Activated CD8-positive, alpha-beta T cell treated with anti-CD3 and anti-CD28 coated beads for 36 hours (primary cell): Measurements from ENCODE around the gene SUPT3H. TPM values are rescaled to one million over a fixed set of nuclear protein-coding genes. Genes with fewer than 3 reads are reported as not detected.

Experiments used
- ATAC-seq: fragments of 200-7000 bp; cut with Tn5 transposase; one replicate; pipeline ENCODE4 v1.10.0; 2021; ENCODE audit warnings: mild to moderate bottlenecking, moderate library complexity
- CTCF ChIA-PET: fragments of 350-600 bp; sonication (Branson Sonifier 250); formaldehyde crosslinking; loops from one replicate; lab custom pipeline; 2021; ENCODE audit warnings: antibody characterized with exemption; lab: Charles Lee
- POLR2A ChIA-PET: fragments of 350-600 bp; sonication (Branson Sonifier 250); formaldehyde crosslinking; loops from one replicate; lab custom pipeline; 2021; ENCODE audit warnings: antibody characterized with exemption; lab: Charles Lee
- DNase-seq: peaks from one replicate; pipeline ENCODE4 v3.0.0-alpha.2; 2020
- H3K27ac Mint-ChIP-seq: one replicate; pipeline ENCODE4 v1.8.0; 2021; ENCODE audit warnings: mild to moderate bottlenecking, mixed read lengths
- H3K27me3 Mint-ChIP-seq: one replicate; pipeline ENCODE4 v1.8.0; 2021; ENCODE audit warnings: mixed read lengths
- H3K36me3 Mint-ChIP-seq: one replicate; pipeline ENCODE4 v1.8.0; 2021; ENCODE audit warnings: low read depth, mixed read lengths
- H3K4me1 Mint-ChIP-seq: one replicate; pipeline ENCODE4 v1.8.0; 2021; ENCODE audit warnings: low read depth, mixed read lengths
- H3K4me3 Mint-ChIP-seq: one replicate; pipeline ENCODE4 v1.8.0; 2021; ENCODE audit warnings: mild to moderate bottlenecking, moderate library complexity, mixed read lengths
- H3K9me3 Mint-ChIP-seq: one replicate; pipeline ENCODE4 v1.8.0; 2021; ENCODE audit warnings: mixed read lengths
- CTCF ChIP-seq: fragments of 200-600 bp; IDR thresholded peaks from one replicate; pipeline ENCODE4 v1.8.0; 2022; ENCODE audit warnings: antibody characterized with exemption, mild to moderate bottlenecking
- intact Hi-C: fragments of 100-400 bp; cut with micrococcal nuclease; formaldehyde crosslinking; loops from one replicate; pipeline ENCODE4 v1.10.0; 2022
- total RNA-seq, 2 experiments: library from RNA; stranded (reverse); gene quantifications; one replicate each; pipeline ENCODE4 v1.2.3, GENCODE V29; 2021

SUPT3H gene
- total RNA-seq, 2 experiments from 2014 or later: 20.0 to 20.2 TPM

GRCh38 chr6:44804016-44804415 is 573.7 kb downstream of the SUPT3H start:
- ChIA-PET POLR2A (no interaction called here), CTCF (no interaction called here)
- DNase-seq: no peak
- H3K36me3 Mint-ChIP-seq: no peaks in the 10 kb centered on the region
- no peak for TF ChIP-seq CTCF
- intact Hi-C loops: no loop called here
- H3K27ac Mint-ChIP-seq: no peak overlapping the region
- no peaks in the 10 kb centered on the region for H3K27me3 Mint-ChIP-seq
- H3K9me3 Mint-ChIP-seq: no peaks in the 10 kb centered on the region
- ATAC-seq: no peak
- H3K4me3 Mint-ChIP-seq: no peak overlapping the region
- H3K4me1 Mint-ChIP-seq: no peaks in the 10 kb centered on the region

GRCh38 chr6:44800784-44801592 is 576.7 kb downstream of the SUPT3H start:
- no peak overlapping the region for H3K4me3 Mint-ChIP-seq
- CTCF ChIA-PET: interaction anchor here (0.9 kb wide), 1 partner anchor 16 kb away, joined by 3 read pairs; no protein-coding TSS in a partner anchor
- H3K4me1 Mint-ChIP-seq: no peaks in the 10 kb centered on the region
- no peak for ATAC-seq
- intact Hi-C loops: no loop called here
- TF ChIP-seq CTCF: no peak
- H3K27ac Mint-ChIP-seq: no peak overlapping the region
- no peaks in the 10 kb centered on the region for H3K9me3 Mint-ChIP-seq
- POLR2A ChIA-PET: interaction anchor here (1.2 kb wide), 1 partner anchor 18 kb away, joined by 3 read pairs; no protein-coding TSS in a partner anchor
- H3K27me3 Mint-ChIP-seq: no peaks in the 10 kb centered on the region
- H3K36me3 Mint-ChIP-seq: no peaks in the 10 kb centered on the region
- no peak for DNase-seq

GRCh38 chr6:44800171-44800783 is 577.5 kb downstream of the SUPT3H start:
- POLR2A ChIA-PET: interaction anchor here (1.2 kb wide), 1 partner anchor 17 kb away, joined by 3 read pairs; no protein-coding TSS in a partner anchor
- no peak for DNase-seq
- CTCF ChIA-PET: no interaction called here
- Mint-ChIP-seq H3K36me3 (no peaks in the 10 kb centered on the region), H3K4me3 (no peak overlapping the region), H3K27me3 (no peaks in the 10 kb centered on the region), H3K9me3 (no peaks in the 10 kb centered on the region), H3K4me1 (no peaks in the 10 kb centered on the region), H3K27ac (no peak overlapping the region)
- TF ChIP-seq CTCF: no peak
- no peak for ATAC-seq
- intact Hi-C loops: no loop called here

DNA sequence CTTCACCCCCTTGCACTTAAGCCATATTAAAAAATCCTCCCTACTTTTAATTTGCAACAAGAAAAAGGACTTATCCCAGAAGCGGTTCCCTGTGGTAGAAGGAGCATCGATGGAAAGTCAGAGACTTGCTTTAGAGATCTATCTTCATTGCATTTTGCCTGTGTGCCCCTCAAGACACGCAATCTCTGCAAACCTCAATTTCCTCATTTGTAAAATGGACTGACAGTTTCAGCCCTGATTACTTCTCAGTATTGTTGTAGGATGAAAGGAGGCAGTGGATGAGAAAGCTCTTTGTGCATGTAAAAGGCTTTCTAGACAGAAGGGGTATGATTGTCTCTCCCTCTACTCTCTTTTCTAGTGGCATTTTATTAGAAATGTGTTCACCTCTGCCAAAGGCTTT is 580.0 kb downstream of the SUPT3H start:
- TF ChIP-seq CTCF: no peak

DNA sequence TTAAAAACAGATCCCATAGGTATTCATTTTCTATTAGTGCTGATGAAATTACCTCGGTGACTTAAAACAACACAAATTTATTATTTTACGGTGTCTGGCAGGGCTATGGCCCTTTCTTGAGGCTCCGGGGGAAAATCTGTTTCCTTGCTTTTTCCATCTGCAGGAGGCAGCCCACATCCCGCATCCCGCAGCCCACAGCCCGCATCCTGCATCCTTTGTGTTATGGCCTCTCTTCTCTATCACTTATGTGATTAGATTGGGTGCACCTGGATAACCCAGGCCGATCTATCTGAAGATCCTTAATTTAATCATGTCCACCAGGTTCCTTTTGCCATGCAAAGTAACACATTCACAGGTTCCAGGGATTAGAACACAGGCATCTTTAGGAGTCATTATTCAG is 582.4 kb downstream of the SUPT3H start:
- Mint-ChIP-seq H3K27ac (no peak overlapping the region), H3K27me3 (peaks cover 4% of the 10 kb centered on the region), H3K4me1 (no peaks in the 10 kb centered on the region), H3K36me3 (no peaks in the 10 kb centered on the region), H3K4me3 (no peak overlapping the region), H3K9me3 (no peaks in the 10 kb centered on the region)
- CTCF ChIA-PET: no interaction called here
- ATAC-seq: no peak
- intact Hi-C loops: no loop called here
- no peak for TF ChIP-seq CTCF
- no peak for DNase-seq
- POLR2A ChIA-PET: no interaction called here

More for the DNA sequence above, 580.0 kb downstream of the SUPT3H start:
- POLR2A ChIA-PET: no interaction called here
- DNase-seq (no peak), ATAC-seq (no peak)
- H3K27me3 Mint-ChIP-seq: no peaks in the 10 kb centered on the region
- no peaks in the 10 kb centered on the region for H3K36me3 Mint-ChIP-seq
- no peaks in the 10 kb centered on the region for H3K4me1 Mint-ChIP-seq
- H3K9me3 Mint-ChIP-seq: no peaks in the 10 kb centered on the region
- no peak overlapping the region for H3K27ac Mint-ChIP-seq
- intact Hi-C loops: no loop called here
- CTCF ChIA-PET: no interaction called here
- H3K4me3 Mint-ChIP-seq: no peak overlapping the region
